HepG2 (cell line): Measurements from ENCODE around the gene FAM193A. TPM values are rescaled to one million over a fixed set of nuclear protein-coding genes. Genes with fewer than 3 reads are reported as not detected.

ENCODE experiments used
- ATF3 ChIP-seq: sonication (generic); formaldehyde crosslinking; IDR thresholded peaks from 2 replicates; pipeline ENCODE4 v1.4.0; 2020; ENCODE audit warnings: missing genetic modification reagents
- CREM ChIP-seq, 2 experiments: sonication (generic) in 1 of 2; formaldehyde crosslinking in 1 of 2; IDR thresholded peaks; 2 replicates each; pipeline versions ENCODE4 v1.4.0 to v1.6.1; 2016 to 2020; ENCODE audit warnings: antibody characterized with exemption in 1 of 2, mild to moderate bottlenecking in 1 of 2, missing genetic modification reagents in 1 of 2
- ELF1 ChIP-seq: sonication (generic); formaldehyde crosslinking; IDR thresholded peaks from 2 replicates; pipeline ENCODE4 v1.4.0; 2020; ENCODE audit warnings: missing genetic modification reagents
- FOSL2 ChIP-seq: sonication (generic); formaldehyde crosslinking; IDR thresholded peaks from 2 replicates; pipeline ENCODE4 v1.4.0; 2020; ENCODE audit warnings: missing genetic modification reagents
- FOXM1 ChIP-seq: sonication (generic); formaldehyde crosslinking; IDR thresholded peaks from 2 replicates; pipeline ENCODE4 v1.5.0; 2020; ENCODE audit warnings: missing genetic modification reagents
- HINFP ChIP-seq: sonication (generic); formaldehyde crosslinking; IDR thresholded peaks from 2 replicates; pipeline ENCODE4 v1.4.0; 2020; ENCODE audit warnings: low read depth, mild to moderate bottlenecking, missing genetic modification reagents
- KLF12 ChIP-seq: sonication (generic); formaldehyde crosslinking; IDR thresholded peaks from 2 replicates; pipeline ENCODE4 v1.4.0; 2020; ENCODE audit warnings: missing genetic modification reagents, borderline replicate concordance
- LCORL ChIP-seq, 2 experiments: fragments of 450-650 bp in 1 of 2; sonication (generic) in 1 of 2; formaldehyde crosslinking in 1 of 2; IDR thresholded peaks; 2 replicates each; pipeline versions ENCODE4 v1.5.0 to v1.6.1; 2017 to 2020; ENCODE audit warnings: antibody characterized with exemption in 1 of 2, missing genetic modification reagents in 1 of 2
- MIER3 ChIP-seq: IDR thresholded peaks from 2 replicates; pipeline ENCODE4 v1.6.1; 2016; ENCODE audit warnings: missing compliant biosample characterization, borderline replicate concordance
- NR2F1 ChIP-seq, 2 experiments: fragments of 450-650 bp in 1 of 2; formaldehyde crosslinking in 1 of 2; IDR thresholded peaks; 2 replicates each; pipeline versions ENCODE4 v1.5.0 to v1.6.1; 2016 to 2020; ENCODE audit warnings: mild to moderate bottlenecking in 1 of 2, missing compliant biosample characterization in 1 of 2, missing genetic modification reagents in 1 of 2, moderate library complexity in 1 of 2
- NR2F6 ChIP-seq, 2 experiments: IDR thresholded peaks; 2 replicates each; pipeline ENCODE4 v1.6.1; 2016; ENCODE audit warnings: antibody characterized with exemption in 1 of 2, mild to moderate bottlenecking in 1 of 2
- PCBP1 ChIP-seq: fragments of 200-400 bp; formaldehyde crosslinking; IDR thresholded peaks from 2 replicates; pipeline ENCODE4 v1.6.1; 2017; ENCODE audit warnings: mild to moderate bottlenecking, low read depth, low read length, borderline replicate concordance
- TEAD2 ChIP-seq: sonication (generic); formaldehyde crosslinking; IDR thresholded peaks from 2 replicates; pipeline ENCODE4 v1.9.0; 2021; ENCODE audit warnings: missing genetic modification reagents
- THAP9 ChIP-seq: sonication (generic); formaldehyde crosslinking; IDR thresholded peaks from 2 replicates; pipeline ENCODE4; 2020; ENCODE audit warnings: missing genetic modification reagents, mild to moderate bottlenecking, borderline replicate concordance
- TP53 ChIP-seq: sonication (generic); formaldehyde crosslinking; conservative IDR thresholded peaks from 2 replicates; pipeline ENCODE4 v1.4.0; 2020; ENCODE audit warnings: missing genetic modification reagents
- TSC22D2 ChIP-seq: sonication (generic); formaldehyde crosslinking; IDR thresholded peaks from 2 replicates; pipeline ENCODE4 v1.5.1; 2020; ENCODE audit warnings: missing genetic modification reagents, mild to moderate bottlenecking, borderline replicate concordance
- ZBTB38 ChIP-seq: sonication (generic); formaldehyde crosslinking; IDR thresholded peaks from 2 replicates; pipeline ENCODE4 v1.5.1; 2020; ENCODE audit warnings: mild to moderate bottlenecking, missing genetic modification reagents
- ZFP90 ChIP-seq: sonication (generic); formaldehyde crosslinking; IDR thresholded peaks from 2 replicates; pipeline ENCODE4 v1.8.0; 2022; ENCODE audit warnings: missing genetic modification reagents, mild to moderate bottlenecking, inconsistent platforms, borderline replicate concordance
- ZFY ChIP-seq: sonication (generic); formaldehyde crosslinking; IDR thresholded peaks from 2 replicates; pipeline ENCODE4 v1.4.0; 2020; ENCODE audit warnings: missing genetic modification reagents
- ZNF205 ChIP-seq: IDR thresholded peaks from 2 replicates; pipeline ENCODE4 v1.6.1; 2018; ENCODE audit warnings: missing biosample characterization, missing genetic modification reagents
- ZNF280B ChIP-seq: sonication (generic); formaldehyde crosslinking; IDR thresholded peaks from 2 replicates; pipeline ENCODE4 v1.5.0; 2020; ENCODE audit warnings: missing genetic modification reagents, mild to moderate bottlenecking, borderline replicate concordance
- ZNF782 ChIP-seq: sonication (generic); formaldehyde crosslinking; IDR thresholded peaks from 2 replicates; pipeline ENCODE4 v1.4.0; 2020; ENCODE audit warnings: missing genetic modification reagents, mild to moderate bottlenecking, borderline replicate concordance
- polyA plus RNA-seq, 8 experiments: library from polyadenylated mRNA; depleted of rRNA in 3 of 8; stranded (reverse) in 7 of 8; unstranded in 1 of 8; fragments of >200 nt; fragmentation: Illumina TruSeq in 4 of 8; extraction: Trizol in 4 of 8; gene quantifications; 2 replicates each; pipeline versions ENCODE4 v1.2.1 to v1.2.3, GENCODE V29; 2011 to 2016; ENCODE audit warnings: low read depth in 4 of 8, missing spikeins in 1 of 8, mixed read lengths in 1 of 8; ENCODE audit not compliant: insufficient read depth in 1 of 8
- total RNA-seq, 5 experiments: library from RNA; depleted of rRNA; stranded (reverse); fragments of >200 nt; fragmentation: Illumina TruSeq; extraction: Trizol; gene quantifications; 2 replicates each; pipeline ENCODE4 v1.2.3, GENCODE V29; 2016; ENCODE audit warnings: low read depth in 1 of 5

FAM193A gene
- total and polyA plus RNA-seq, 2 of the 13 experiments (the other 11 are each of a cell fraction or from before 2014, with no cell fraction given) = 5.7 to 8.7 TPM

GRCh38 chr4:2761035-2761923 lies 224.8 kb downstream of the FAM193A start (continued):
- TF ChIP-seq CREM (IDR thresholded peaks at IDR 0.05) (no peak), CREM (CRISPR knock-in tag; IDR thresholded peaks at IDR 0.05) (no peak), TSC22D2 (CRISPR knock-in tag) (no peak; the same call in 1 of the 2 replicates), TP53 (CRISPR knock-in tag) (no peak), ELF1 (peak; percentile 49; the same call in 1 of the 2 replicates), ZNF205 (CRISPR knock-in tag) (peak; percentile 11; the same call in 1 of the 2 replicates), KLF12 (CRISPR knock-in tag) (no peak), ZBTB38 (0 out of 2 replicates have a peak, but pooled peaks have one; percentile 25), PCBP1 (no peak), FOXM1 (CRISPR knock-in tag) (no peak), ZNF280B (CRISPR knock-in tag) (no peak), LCORL (IDR thresholded peaks at IDR 0.05) (no peak), LCORL (CRISPR knock-in tag; IDR thresholded peaks at IDR 0.05) (peak; percentile 42; the same call in 1 of the 2 replicates), ZNF782 (CRISPR knock-in tag) (0 out of 2 replicates have a peak, but pooled peaks have one; percentile 35), ZFY (CRISPR knock-in tag) (peak; percentile 58; the same call in 1 of the 2 replicates), ZFP90 (CRISPR knock-in tag) (0 out of 2 replicates have a peak, but pooled peaks have one; percentile 43), THAP9 (CRISPR knock-in tag) (peak; percentile 8; the same call in 1 of the 2 replicates), HINFP (CRISPR knock-in tag) (peak; percentile 50; the same call in 1 of the 2 replicates), NR2F6 (IDR thresholded peaks at IDR 0.05) (no peak), NR2F6 (CRISPR knock-in tag; IDR thresholded peaks at IDR 0.05) (no peak), ATF3 (CRISPR knock-in tag) (no peak), FOSL2 (CRISPR knock-in tag) (peak; percentile 75), TEAD2 (CRISPR knock-in tag) (no peak), MIER3 (CRISPR knock-in tag) (peak; percentile 36; the same call in 1 of the 2 replicates), NR2F1 (CRISPR knock-in tag; IDR thresholded peaks at IDR 0.05) (0 out of 4 replicates have a peak, but pooled peaks of 1 of the 2 experiments have one; percentile 23)
